Caco-2 (cell line): ENCODE results near the gene WDR82. TPM values are rescaled to one million over a fixed set of nuclear protein-coding genes. Genes with fewer than 3 reads are reported as not detected.

Experiments used
- BruUV-seq: library from RNA; stranded (reverse); fragments of 400-500 nt; replicated peaks from 2 replicates; lab custom pipeline; 2021; lab: Mats Ljungman, UMichigan
- CTCF ChIA-PET: fragments of 300-600 bp; sonication (Branson Sonifier 250); formaldehyde crosslinking; loops from one replicate; lab custom pipeline; 2022; ENCODE audit warnings: antibody characterized with exemption; lab: Charles Lee
- POLR2A ChIA-PET: fragments of 300-600 bp; sonication (Branson Sonifier 250); formaldehyde crosslinking; loops from one replicate; lab custom pipeline; 2022; ENCODE audit warnings: antibody characterized with exemption; lab: Charles Lee
- DNase-seq, 2 experiments: peaks; one replicate each; pipeline versions ENCODE4 v3.0.0 to v3.0.0-alpha.2; 2020 to 2022
- H3K27me3 ChIP-seq: replicated peaks from 2 replicates; pipeline ENCODE4 v1.6.0; 2011; ENCODE audit warnings: low read length; ENCODE audit not compliant: control insufficient read depth, insufficient read depth
- H3K36me3 ChIP-seq: 2 replicates; pipeline ENCODE4 v1.5.1; 2011; ENCODE audit warnings: low read length; ENCODE audit not compliant: control insufficient read depth, insufficient read depth
- H3K4me1 ChIP-seq: fragments of 250-450 bp; sonication (Bioruptor Pico); 2 replicates; pipeline ENCODE4 v1.5.1; 2020; ENCODE audit warnings: mild to moderate bottlenecking
- H3K4me3 ChIP-seq: 2 replicates; pipeline ENCODE4 v1.5.1; 2011; ENCODE audit warnings: low read depth, mild to moderate bottlenecking, control low read depth, low read length
- H3K9me3 ChIP-seq: fragments of 250-450 bp; sonication (Bioruptor Pico); 2 replicates; pipeline ENCODE4 v1.5.1; 2020; ENCODE audit warnings: mild to moderate bottlenecking, moderate library complexity
- H3K27ac Mint-ChIP-seq: one replicate; pipeline ENCODE4 v1.8.0; 2022; ENCODE audit warnings: mixed read lengths; ENCODE audit not compliant: unreplicated experiment
- H3K27me3 Mint-ChIP-seq: one replicate; pipeline ENCODE4 v1.8.0; 2022; ENCODE audit warnings: mixed read lengths; ENCODE audit not compliant: insufficient read depth, unreplicated experiment
- H3K36me3 Mint-ChIP-seq: one replicate; pipeline ENCODE4 v1.8.0; 2022; ENCODE audit warnings: mild to moderate bottlenecking, mixed read lengths; ENCODE audit not compliant: insufficient read depth, unreplicated experiment
- H3K4me1 Mint-ChIP-seq: one replicate; pipeline ENCODE4 v1.8.0; 2022; ENCODE audit warnings: low read depth, mixed read lengths; ENCODE audit not compliant: unreplicated experiment
- H3K4me3 Mint-ChIP-seq: one replicate; pipeline ENCODE4 v1.8.0; 2022; ENCODE audit warnings: mild to moderate bottlenecking, moderate library complexity, mixed read lengths; ENCODE audit not compliant: unreplicated experiment
- H3K9me3 Mint-ChIP-seq: one replicate; pipeline ENCODE4 v1.8.0; 2022; ENCODE audit warnings: mixed read lengths; ENCODE audit not compliant: unreplicated experiment
- CTCF ChIP-seq, 2 experiments: fragments of 200-600 bp in 1 of 2; IDR thresholded peaks; 1 replicate in 1 of 2; 2 replicates in 1 of 2; pipeline versions ENCODE4 v1.5.1 to v1.8.0; 2011 to 2022; ENCODE audit warnings: antibody characterized with exemption in 1 of 2, control low read depth in 1 of 2, inconsistent platforms in 1 of 2, low read depth in 1 of 2, low read length in 1 of 2, mild to moderate bottlenecking in 1 of 2, moderate library complexity in 1 of 2; ENCODE audit not compliant: insufficient read depth in 1 of 2, severe bottlenecking in 1 of 2, unreplicated experiment in 1 of 2
- intact Hi-C: fragments of 100-400 bp; cut with micrococcal nuclease; formaldehyde crosslinking; loops from one replicate; pipeline ENCODE4 v1.10.0; 2022; ENCODE audit not compliant: unreplicated experiment
- total RNA-seq: library from RNA; stranded (reverse); gene quantifications from 2 replicates; pipeline ENCODE4 v1.2.3, GENCODE V29; 2022

Gene WDR82
- total RNA-seq, 1 experiment from 2014 or later: 67.1 TPM

GRCh38 chr3:52259035-52259434 is 19.4 kb downstream of the WDR82 start:
- Histone ChIP-seq H3K36me3 (peaks cover 10% of the 10 kb centered on the region), H3K27me3 (no peaks in the 10 kb centered on the region), H3K4me1 (peaks cover 10% of the 10 kb centered on the region; the same call in 1 of the 2 replicates), H3K9me3 (no peaks in the 10 kb centered on the region), H3K4me3 (no peak overlapping the region)
- peaks cover 8% of the 10 kb centered on the region for H3K9me3 Mint-ChIP-seq
- H3K27me3 Mint-ChIP-seq: no peaks in the 10 kb centered on the region
- H3K4me1 Mint-ChIP-seq: peaks cover 27% of the 10 kb centered on the region
- no peak overlapping the region for H3K4me3 Mint-ChIP-seq
- ChIA-PET CTCF (no interaction called here), POLR2A (no interaction called here)
- intact Hi-C loops: no loop called here
- no TSS peak for BruUV-seq
- H3K36me3 Mint-ChIP-seq: peaks cover 97% of the 10 kb centered on the region
- no peak for DNase-seq
- no peak for TF ChIP-seq CTCF (IDR thresholded peaks at IDR 0.05; ENCODE audit: insufficient read depth in 1 of 2, low read depth in 1 of 2, low read length in 1 of 2, severe bottlenecking in 1 of 2, unreplicated experiment in 1 of 2)
- H3K27ac Mint-ChIP-seq: no peak overlapping the region

- POLR2A ChIA-PET: no interaction called here
- no peak overlapping the region for H3K27ac Mint-ChIP-seq
- intact Hi-C loops: no loop called here
- H3K36me3 Mint-ChIP-seq: peaks cover 97% of the 10 kb centered on the region
- TF ChIP-seq CTCF (IDR thresholded peaks at IDR 0.05; ENCODE audit: insufficient read depth in 1 of 2, low read depth in 1 of 2, low read length in 1 of 2, severe bottlenecking in 1 of 2, unreplicated experiment in 1 of 2): no peak
- H3K9me3 ChIP-seq: no peaks in the 10 kb centered on the region
- no peak for DNase-seq
- H3K27me3 ChIP-seq: no peaks in the 10 kb centered on the region
- H3K36me3 ChIP-seq: peaks cover 12% of the 10 kb centered on the region
- H3K4me1 Mint-ChIP-seq: peaks cover 16% of the 10 kb centered on the region
- no peaks in the 10 kb centered on the region for H3K27me3 Mint-ChIP-seq
- no TSS peak for BruUV-seq
- no peaks in the 10 kb centered on the region for H3K9me3 Mint-ChIP-seq
- peaks cover 10% of the 10 kb centered on the region; the same call in 1 of the 2 replicates for H3K4me1 ChIP-seq
- H3K4me3 Mint-ChIP-seq: no peak overlapping the region
- no peak overlapping the region for H3K4me3 ChIP-seq
- CTCF ChIA-PET: interaction anchor here (1.1 kb wide), 1 partner anchor 19 kb away, joined by 3 read pairs; no protein-coding TSS in a partner anchor
Observed at GRCh38 chr3:52257911-52258310, 20.5 kb downstream of the WDR82 start.

GRCh38 chr3:52256622-52257021 is 21.8 kb downstream of the WDR82 start:
- no peak overlapping the region for H3K4me3 Mint-ChIP-seq
- no peaks in the 10 kb centered on the region for H3K9me3 Mint-ChIP-seq
- Histone ChIP-seq H3K4me1 (peaks cover 10% of the 10 kb centered on the region; the same call in 1 of the 2 replicates), H3K9me3 (no peaks in the 10 kb centered on the region), H3K36me3 (peaks cover 12% of the 10 kb centered on the region), H3K4me3 (no peak overlapping the region), H3K27me3 (no peaks in the 10 kb centered on the region)
- DNase-seq: no peak
- H3K4me1 Mint-ChIP-seq: peaks cover 16% of the 10 kb centered on the region
- BruUV-seq: no TSS peak
- CTCF ChIA-PET: no interaction called here
- TF ChIP-seq CTCF (IDR thresholded peaks at IDR 0.05; ENCODE audit: insufficient read depth in 1 of 2, low read depth in 1 of 2, low read length in 1 of 2, severe bottlenecking in 1 of 2, unreplicated experiment in 1 of 2): no peak
- no peak overlapping the region for H3K27ac Mint-ChIP-seq
- intact Hi-C loops: no loop called here
- no peaks in the 10 kb centered on the region for H3K27me3 Mint-ChIP-seq
- H3K36me3 Mint-ChIP-seq: peaks cover 97% of the 10 kb centered on the region
- POLR2A ChIA-PET: no interaction called here
